D721Med (cell line): ENCODE measurements around the gene FAR2.

Source experiments
- DNase-seq: peaks from one replicate; pipeline ENCODE4 v3.0.0; 2011; ENCODE audit warnings: low spot score; ENCODE audit not compliant: insufficient read length
- FAIRE-seq: peaks from 2 replicates; lab custom pipeline; 2011; peaks lifted over from hg19 to GRCh38; lab: Jason Lieb, UNC
- CTCF ChIP-seq: IDR thresholded peaks from 2 replicates; pipeline ENCODE4 v1.5.1; 2012; ENCODE audit warnings: mild to moderate bottlenecking, control low read depth; ENCODE audit not compliant: insufficient read depth; ENCODE audit errors: missing control alignments

The FAR2 gene

GRCh38 chr12:29207120-29207519 lies 58.0 kb downstream of the FAR2 start:
- no peak for TF ChIP-seq CTCF

GRCh38 chr12:29208060-29208459 lies 59.0 kb downstream of the FAR2 start:
- DNase-seq (no peak), FAIRE-seq (no peak)

More at GRCh38 chr12:29207120-29207519, 58.0 kb downstream of the FAR2 start:
- FAIRE-seq: no peak
- no peak for DNase-seq

GRCh38 chr12:29208936-29209701 lies 60.0 kb downstream of the FAR2 start:
- FAIRE-seq (no peak), DNase-seq (no peak)
- TF ChIP-seq CTCF: no peak

More at GRCh38 chr12:29208060-29208459, 59.0 kb downstream of the FAR2 start:
- no peak for TF ChIP-seq CTCF

GRCh38 chr12:29211696-29212095 lies 62.6 kb downstream of the FAR2 start:
- FAIRE-seq (no peak), DNase-seq (no peak)
- no peak for TF ChIP-seq CTCF

GRCh38 chr12:29212682-29213403 lies 63.8 kb downstream of the FAR2 start:
- FAIRE-seq (no peak), DNase-seq (no peak)
- no peak for TF ChIP-seq CTCF

GRCh38 chr12:29216266-29216665 lies 67.2 kb downstream of the FAR2 start:
- no peak for TF ChIP-seq CTCF
- no peak for DNase-seq
- no peak for FAIRE-seq
